GM18499 (cell line): ENCODE measurements around the gene CCSER2.
"Not testable (repeated sequence)": the region's sequence is repeated elsewhere in the genome, so short reads cannot be mapped to it uniquely, and the experiment has no call there.

Source experiments
- ATAC-seq: cut with Tn5 transposase; IDR thresholded peaks from one replicate; pipeline ENCODE4 v1.9.1; 2021; ENCODE audit warnings: moderate number of reproducible peaks; ENCODE audit not compliant: insufficient read depth, unreplicated experiment

The CCSER2 gene

GRCh38 chr10:84497978-84498377, 169.6 kb downstream of the CCSER2 start:
- no peak for ATAC-seq

GRCh38 chr10:84499039-84499438, 170.7 kb downstream of the CCSER2 start:
- ATAC-seq: not testable (repeated sequence)

GRCh38 chr10:84499846-84500245, 171.5 kb downstream of the CCSER2 start:
- ATAC-seq: peak; percentile 53

GRCh38 chr10:84510121-84510520, 181.7 kb downstream of the CCSER2 start:
- no peak for ATAC-seq

- no peak for ATAC-seq
These were observed 182.7 kb downstream of the CCSER2 start for GRCh38 chr10:84511106-84511505.

- no peak for ATAC-seq
These were observed 183.4 kb downstream of the CCSER2 start for GRCh38 chr10:84511709-84512285.

- no peak for ATAC-seq
These were observed 189.2 kb downstream of the CCSER2 start for GRCh38 chr10:84517554-84517953.

- ATAC-seq: no peak
These were observed 190.8 kb downstream of the CCSER2 start for GRCh38 chr10:84519235-84519634.

- no peak for ATAC-seq
These were observed 192.6 kb downstream of the CCSER2 start for GRCh38 chr10:84521013-84521412.

- ATAC-seq: no peak
These were observed 193.1 kb downstream of the CCSER2 start for GRCh38 chr10:84521468-84521867.

GRCh38 chr10:84522612-84523462, 194.4 kb downstream of the CCSER2 start:
- no peak for ATAC-seq

GRCh38 chr10:84523526-84523925, 195.1 kb downstream of the CCSER2 start:
- no peak for ATAC-seq

GRCh38 chr10:84524435-84524834, 196.0 kb downstream of the CCSER2 start:
- no peak for ATAC-seq

- ATAC-seq: no peak
These were observed 196.9 kb downstream of the CCSER2 start for GRCh38 chr10:84525120-84525806.

- ATAC-seq: not testable (repeated sequence)
These were observed 197.4 kb downstream of the CCSER2 start for GRCh38 chr10:84525807-84526182.

GRCh38 chr10:84527386-84527785, 199.0 kb downstream of the CCSER2 start:
- not testable (repeated sequence) for ATAC-seq

- not testable (repeated sequence) for ATAC-seq
These were observed 200.1 kb downstream of the CCSER2 start for GRCh38 chr10:84528526-84528925.

- ATAC-seq: no peak
These were observed 202.4 kb downstream of the CCSER2 start for GRCh38 chr10:84530724-84531325.

- ATAC-seq: no peak
These were observed 203.0 kb downstream of the CCSER2 start for GRCh38 chr10:84531396-84531795.

GRCh38 chr10:84534168-84534567, 205.8 kb downstream of the CCSER2 start:
- ATAC-seq: no peak

GRCh38 chr10:84537447-84537931, 209.1 kb downstream of the CCSER2 start:
- ATAC-seq: peak; percentile 67
